ENCODE measurements around the gene AOPEP.

Gene AOPEP

GRCh38 chr9:95062596-95063065 is 336.1 kb downstream of the AOPEP start:
- DNase-seq (ENCODE audit: low read depth): no peak

- no peak for DNase-seq (ENCODE audit: low read depth)
Observed at GRCh38 chr9:95063300-95063699, 336.8 kb downstream of the AOPEP start.

- no peak for DNase-seq (ENCODE audit: low read depth)
Observed at GRCh38 chr9:95065224-95065623, 338.7 kb downstream of the AOPEP start.

GRCh38 chr9:95067057-95067456 is 340.6 kb downstream of the AOPEP start:
- DNase-seq (ENCODE audit: low read depth): no peak

- DNase-seq (ENCODE audit: low read depth): peak; percentile 63
Observed at GRCh38 chr9:95067897-95068296, 341.4 kb downstream of the AOPEP start.

GRCh38 chr9:95070549-95071021 is 344.1 kb downstream of the AOPEP start:
- no peak for DNase-seq (ENCODE audit: low read depth)

- DNase-seq (ENCODE audit: low read depth): no peak
Observed at GRCh38 chr9:95071450-95071849, 345.0 kb downstream of the AOPEP start.

GRCh38 chr9:95071925-95072324 is 345.4 kb downstream of the AOPEP start:
- no peak for DNase-seq (ENCODE audit: low read depth)

- DNase-seq (ENCODE audit: low read depth): peak; percentile 38
Observed at GRCh38 chr9:95073042-95073607, 346.6 kb downstream of the AOPEP start.

GRCh38 chr9:95073918-95074317 is 347.4 kb downstream of the AOPEP start:
- DNase-seq (ENCODE audit: low read depth): no peak

GRCh38 chr9:95074632-95075031 is 348.1 kb downstream of the AOPEP start:
- no peak for DNase-seq (ENCODE audit: low read depth)

- no peak for DNase-seq (ENCODE audit: low read depth)
Observed at GRCh38 chr9:95075700-95076099, 349.2 kb downstream of the AOPEP start.

- DNase-seq (ENCODE audit: low read depth): no peak
Observed at GRCh38 chr9:95076696-95077052, 350.2 kb downstream of the AOPEP start.

GRCh38 chr9:95077053-95077765 is 350.7 kb downstream of the AOPEP start:
- DNase-seq (ENCODE audit: low read depth): no peak

GRCh38 chr9:95077766-95078370 is 351.4 kb downstream of the AOPEP start:
- no peak for DNase-seq (ENCODE audit: low read depth)

GRCh38 chr9:95078511-95078910 is 352.0 kb downstream of the AOPEP start:
- DNase-seq (ENCODE audit: low read depth): no peak

- DNase-seq (ENCODE audit: low read depth): no peak
Observed at GRCh38 chr9:95078939-95079338, 352.4 kb downstream of the AOPEP start.

GRCh38 chr9:95079461-95079860 is 353.0 kb downstream of the AOPEP start:
- DNase-seq (ENCODE audit: low read depth): no peak

- DNase-seq (ENCODE audit: low read depth): no peak
Observed at GRCh38 chr9:95080961-95081647, 354.6 kb downstream of the AOPEP start.

- no peak for DNase-seq (ENCODE audit: low read depth)
Observed at GRCh38 chr9:95081998-95082397, 355.5 kb downstream of the AOPEP start.

GRCh38 chr9:95082401-95083084 is 356.0 kb downstream of the AOPEP start:
- DNase-seq (ENCODE audit: low read depth): no peak

GRCh38 chr9:95083086-95083768 is 356.7 kb downstream of the AOPEP start:
- no peak for DNase-seq (ENCODE audit: low read depth)

Measured in iris pigment epithelial cell (primary cell).